ENCODE data around the gene AP1B1. TPM values are rescaled to one million over a fixed set of nuclear protein-coding genes. Genes with fewer than 3 reads are reported as not detected.

The AP1B1 gene
- total and polyA plus RNA-seq, 2 of the 13 experiments (the other 11 are each of a cell fraction or from before 2014, with no cell fraction given), result 26.6 to 29.7 TPM

DNA sequence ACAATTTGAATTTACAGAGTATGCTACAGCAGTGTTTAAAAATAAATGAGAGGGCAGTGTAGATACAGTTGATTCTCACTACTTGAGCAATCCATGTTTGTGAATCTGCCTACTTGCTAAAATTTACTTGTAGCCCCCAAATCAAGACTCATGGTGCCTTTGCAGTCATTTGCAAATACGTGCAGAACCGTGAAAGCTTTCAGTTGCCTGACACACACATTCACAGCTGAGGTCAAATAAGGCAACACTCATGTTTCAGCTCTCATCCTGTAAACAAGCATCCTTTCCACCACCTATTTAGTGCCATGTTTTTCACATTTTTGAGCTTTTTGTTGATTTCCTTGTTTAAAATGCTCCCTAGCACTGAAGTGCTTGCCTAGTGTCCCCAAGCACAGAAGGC, 40.3 kb downstream of the AP1B1 start (continued):
- TF ChIP-seq HDAC1 (CRISPR knock-in tag; IDR thresholded peaks at IDR 0.05) (no peak), ZNF577 (CRISPR knock-in tag; IDR thresholded peaks at IDR 0.05; ENCODE audit: borderline replicate concordance, low read depth) (no peak), ZNF775 (CRISPR knock-in tag; IDR thresholded peaks at IDR 0.05; ENCODE audit: borderline replicate concordance) (no peak), HNRNPK (IDR thresholded peaks at IDR 0.05; ENCODE audit: low read depth, low read length, poor library complexity, severe bottlenecking) (no peak), KDM5B (CRISPR knock-in tag; IDR thresholded peaks at IDR 0.05; ENCODE audit: borderline replicate concordance) (no peak)
- TF ChIP-seq, protein P1, sequence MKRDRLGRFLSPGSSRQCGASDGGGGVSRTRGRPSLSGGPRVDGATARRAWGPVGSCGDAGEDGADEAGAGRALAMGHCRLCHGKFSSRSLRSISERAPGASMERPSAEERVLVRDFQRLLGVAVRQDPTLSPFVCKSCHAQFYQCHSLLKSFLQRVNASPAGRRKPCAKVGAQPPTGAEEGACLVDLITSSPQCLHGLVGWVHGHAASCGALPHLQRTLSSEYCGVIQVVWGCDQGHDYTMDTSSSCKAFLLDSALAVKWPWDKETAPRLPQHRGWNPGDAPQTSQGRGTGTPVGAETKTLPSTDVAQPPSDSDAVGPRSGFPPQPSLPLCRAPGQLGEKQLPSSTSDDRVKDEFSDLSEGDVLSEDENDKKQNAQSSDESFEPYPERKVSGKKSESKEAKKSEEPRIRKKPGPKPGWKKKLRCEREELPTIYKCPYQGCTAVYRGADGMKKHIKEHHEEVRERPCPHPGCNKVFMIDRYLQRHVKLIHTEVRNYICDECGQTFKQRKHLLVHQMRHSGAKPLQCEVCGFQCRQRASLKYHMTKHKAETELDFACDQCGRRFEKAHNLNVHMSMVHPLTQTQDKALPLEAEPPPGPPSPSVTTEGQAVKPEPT (CRISPR knock-in tag; IDR thresholded peaks at IDR 0.05; ENCODE audit: low read depth), result no peak
- TF ChIP-seq, protein P2, sequence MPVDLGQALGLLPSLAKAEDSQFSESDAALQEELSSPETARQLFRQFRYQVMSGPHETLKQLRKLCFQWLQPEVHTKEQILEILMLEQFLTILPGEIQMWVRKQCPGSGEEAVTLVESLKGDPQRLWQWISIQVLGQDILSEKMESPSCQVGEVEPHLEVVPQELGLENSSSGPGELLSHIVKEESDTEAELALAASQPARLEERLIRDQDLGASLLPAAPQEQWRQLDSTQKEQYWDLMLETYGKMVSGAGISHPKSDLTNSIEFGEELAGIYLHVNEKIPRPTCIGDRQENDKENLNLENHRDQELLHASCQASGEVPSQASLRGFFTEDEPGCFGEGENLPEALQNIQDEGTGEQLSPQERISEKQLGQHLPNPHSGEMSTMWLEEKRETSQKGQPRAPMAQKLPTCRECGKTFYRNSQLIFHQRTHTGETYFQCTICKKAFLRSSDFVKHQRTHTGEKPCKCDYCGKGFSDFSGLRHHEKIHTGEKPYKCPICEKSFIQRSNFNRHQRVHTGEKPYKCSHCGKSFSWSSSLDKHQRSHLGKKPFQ (CRISPR knock-in tag; IDR thresholded peaks at IDR 0.05; ENCODE audit: insufficient replicate concordance), result no peak

DNA sequence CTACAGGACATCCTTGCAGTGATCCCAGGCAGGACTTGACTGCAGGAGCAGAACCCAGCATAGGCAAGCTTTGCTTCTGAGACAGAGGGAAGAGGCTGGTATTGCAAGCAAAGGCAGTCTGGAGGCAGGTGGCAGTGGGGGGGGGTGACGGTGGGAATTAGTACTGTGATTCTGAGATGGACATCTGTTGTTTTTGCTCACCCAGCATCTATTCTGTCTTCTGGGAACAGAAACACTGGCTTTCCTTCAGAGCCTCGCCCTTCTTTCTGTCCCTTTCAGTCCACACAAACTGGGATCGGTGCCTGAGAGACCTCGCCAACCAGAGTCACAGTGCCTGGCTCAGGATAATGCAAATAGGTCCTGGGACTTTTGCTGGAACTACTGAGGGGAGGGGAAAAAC, 41.7 kb downstream of the AP1B1 start:
- Histone ChIP-seq H4K20me1 (ENCODE audit: insufficient read depth, low read length) (no peaks in the 10 kb centered on the region), H3K36me3 (replicated peaks in 1 of 2; ENCODE audit: control insufficient read depth in 1 of 2, insufficient read depth in 2 of 2, low read length in 2 of 2) (peaks cover 15 to 50% of the 10 kb centered on the region in 2 experiments), H3K4me2 (ENCODE audit: low read depth, low read length) (no peak overlapping the region), H3K27ac (ENCODE audit: extremely low read length, insufficient read depth, low read length) (no peak overlapping the region), H3K9ac (ENCODE audit: insufficient read depth, low read depth, low read length) (no peak overlapping the region), H3K27me3 (ENCODE audit: control insufficient read depth in 1 of 2, insufficient read depth in 2 of 2, low read length in 2 of 2) (no peaks in the 10 kb centered on the region), H3K4me3 (replicated peaks in 1 of 3; ENCODE audit: insufficient read depth in 1 of 3, low read depth in 2 of 3, low read length in 3 of 3) (no peak overlapping the region), H3K4me1 (ENCODE audit: insufficient read depth, low read length) (peaks cover 29% of the 10 kb centered on the region), H3K79me2 (ENCODE audit: insufficient read depth, low read length) (no peaks in the 10 kb centered on the region), H2AFZ (ENCODE audit: low read length) (no peak overlapping the region), H3K9me3 (ENCODE audit: low read length) (no peaks in the 10 kb centered on the region)
- no peak for FAIRE-seq
- intact Hi-C loops (cut with micrococcal nuclease; ENCODE audit: unreplicated experiment) (no loop called here), in situ Hi-C loops (cut with HindIII; ENCODE audit: extremely low pct_ligation_motif_present, low pct_unique_long_range_greater_than_20kb) (no loop called here)
- no peak for ATAC-seq
- no TSS peak for BruUV-seq (replicated peaks)
- DNase-seq (ENCODE audit: low spot score), result no peak
- WGBS (ENCODE audit: low lambda C conversion rate), result 96% methylated on average over 4 of the region's 4 CpGs
- CTCF ChIA-PET (ENCODE audit: low intra/inter-chr PET ratio, low total read pairs), result no interaction called here
- POLR2A ChIA-PET, result no interaction called here
- TF ChIP-seq NONO (IDR thresholded peaks at IDR 0.05) (no peak), NONO (CRISPR knock-in tag; conservative IDR thresholded peaks at IDR 0.05) (no peak), TOPORS (CRISPR knock-in tag; IDR thresholded peaks at IDR 0.05) (no peak), ZNF350 (CRISPR knock-in tag; IDR thresholded peaks at IDR 0.05; ENCODE audit: borderline replicate concordance, low read depth) (no peak), SAFB2 (CRISPR knock-in tag; IDR thresholded peaks at IDR 0.05; ENCODE audit: borderline replicate concordance, low read depth) (no peak), EED (CRISPR knock-in tag; IDR thresholded peaks at IDR 0.05) (no peak), CAMTA2 (CRISPR knock-in tag; IDR thresholded peaks at IDR 0.05; ENCODE audit: borderline replicate concordance) (no peak), ZFX (CRISPR knock-in tag; IDR thresholded peaks at IDR 0.05; ENCODE audit: low read depth) (no peak), ASH2L (IDR thresholded peaks at IDR 0.05; ENCODE audit: insufficient read length, low read depth, low read length) (no peak)
- TF ChIP-seq, protein P3, sequence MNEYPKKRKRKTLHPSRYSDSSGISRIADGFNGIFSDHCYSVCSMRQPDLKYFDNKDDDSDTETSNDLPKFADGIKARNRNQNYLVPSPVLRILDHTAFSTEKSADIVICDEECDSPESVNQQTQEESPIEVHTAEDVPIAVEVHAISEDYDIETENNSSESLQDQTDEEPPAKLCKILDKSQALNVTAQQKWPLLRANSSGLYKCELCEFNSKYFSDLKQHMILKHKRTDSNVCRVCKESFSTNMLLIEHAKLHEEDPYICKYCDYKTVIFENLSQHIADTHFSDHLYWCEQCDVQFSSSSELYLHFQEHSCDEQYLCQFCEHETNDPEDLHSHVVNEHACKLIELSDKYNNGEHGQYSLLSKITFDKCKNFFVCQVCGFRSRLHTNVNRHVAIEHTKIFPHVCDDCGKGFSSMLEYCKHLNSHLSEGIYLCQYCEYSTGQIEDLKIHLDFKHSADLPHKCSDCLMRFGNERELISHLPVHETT (CRISPR knock-in tag; conservative IDR thresholded peaks at IDR 0.05), result no peak
- TF ChIP-seq, protein P4, sequence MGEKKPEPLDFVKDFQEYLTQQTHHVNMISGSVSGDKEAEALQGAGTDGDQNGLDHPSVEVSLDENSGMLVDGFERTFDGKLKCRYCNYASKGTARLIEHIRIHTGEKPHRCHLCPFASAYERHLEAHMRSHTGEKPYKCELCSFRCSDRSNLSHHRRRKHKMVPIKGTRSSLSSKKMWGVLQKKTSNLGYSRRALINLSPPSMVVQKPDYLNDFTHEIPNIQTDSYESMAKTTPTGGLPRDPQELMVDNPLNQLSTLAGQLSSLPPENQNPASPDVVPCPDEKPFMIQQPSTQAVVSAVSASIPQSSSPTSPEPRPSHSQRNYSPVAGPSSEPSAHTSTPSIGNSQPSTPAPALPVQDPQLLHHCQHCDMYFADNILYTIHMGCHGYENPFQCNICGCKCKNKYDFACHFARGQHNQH (CRISPR knock-in tag; IDR thresholded peaks at IDR 0.05), result no peak

Measured in HepG2 (cell line).